HEK293 (cell line): Measurements from ENCODE around the gene MTHFD1L.

Experiments used
- TSHZ1 ChIP-seq: fragments of 450-650 bp; formaldehyde crosslinking; IDR thresholded peaks from 2 replicates; pipeline ENCODE4 v1.5.1; 2016; ENCODE audit warnings: missing biosample characterization, missing genetic modification characterization, borderline replicate concordance
- ZIC2 ChIP-seq: fragments of 450-650 bp; formaldehyde crosslinking; IDR thresholded peaks from 2 replicates; pipeline ENCODE4 v1.5.1; 2016; ENCODE audit warnings: missing biosample characterization, missing genetic modification characterization
- ZNF530 ChIP-seq: fragments of 450-650 bp; formaldehyde crosslinking; IDR thresholded peaks from 2 replicates; pipeline ENCODE4 v1.5.1; 2016; ENCODE audit warnings: low read depth, missing biosample characterization, missing genetic modification characterization
- ZNF776 ChIP-seq: fragments of 450-650 bp; formaldehyde crosslinking; IDR thresholded peaks from 2 replicates; pipeline ENCODE4 v1.5.0; 2017; ENCODE audit warnings: missing biosample characterization, missing genetic modification characterization, borderline replicate concordance
- TF ChIP-seq, protein P1 (sequence below): fragments of 450-650 bp; formaldehyde crosslinking; IDR thresholded peaks from 2 replicates; pipeline ENCODE4 v1.5.1; 2016; ENCODE audit warnings: missing biosample characterization, missing genetic modification characterization
- TF ChIP-seq, protein P2 (sequence below): fragments of 450-650 bp; formaldehyde crosslinking; IDR thresholded peaks from 2 replicates; pipeline ENCODE4 v1.5.1; 2016; ENCODE audit warnings: missing biosample characterization, missing genetic modification characterization

- TF ChIP-seq ZNF776 (tag by site-specific recombination) (no peak), ZNF530 (tag by site-specific recombination) (no peak), ZIC2 (tag by site-specific recombination) (no peak), TSHZ1 (no peak)
- TF ChIP-seq, protein P1, sequence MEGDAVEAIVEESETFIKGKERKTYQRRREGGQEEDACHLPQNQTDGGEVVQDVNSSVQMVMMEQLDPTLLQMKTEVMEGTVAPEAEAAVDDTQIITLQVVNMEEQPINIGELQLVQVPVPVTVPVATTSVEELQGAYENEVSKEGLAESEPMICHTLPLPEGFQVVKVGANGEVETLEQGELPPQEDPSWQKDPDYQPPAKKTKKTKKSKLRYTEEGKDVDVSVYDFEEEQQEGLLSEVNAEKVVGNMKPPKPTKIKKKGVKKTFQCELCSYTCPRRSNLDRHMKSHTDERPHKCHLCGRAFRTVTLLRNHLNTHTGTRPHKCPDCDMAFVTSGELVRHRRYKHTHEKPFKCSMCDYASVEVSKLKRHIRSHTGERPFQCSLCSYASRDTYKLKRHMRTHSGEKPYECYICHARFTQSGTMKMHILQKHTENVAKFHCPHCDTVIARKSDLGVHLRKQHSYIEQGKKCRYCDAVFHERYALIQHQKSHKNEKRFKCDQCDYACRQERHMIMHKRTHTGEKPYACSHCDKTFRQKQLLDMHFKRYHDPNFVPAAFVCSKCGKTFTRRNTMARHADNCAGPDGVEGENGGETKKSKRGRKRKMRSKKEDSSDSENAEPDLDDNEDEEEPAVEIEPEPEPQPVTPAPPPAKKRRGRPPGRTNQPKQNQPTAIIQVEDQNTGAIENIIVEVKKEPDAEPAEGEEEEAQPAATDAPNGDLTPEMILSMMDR (tag by site-specific recombination): no peak
- TF ChIP-seq, protein P2, sequence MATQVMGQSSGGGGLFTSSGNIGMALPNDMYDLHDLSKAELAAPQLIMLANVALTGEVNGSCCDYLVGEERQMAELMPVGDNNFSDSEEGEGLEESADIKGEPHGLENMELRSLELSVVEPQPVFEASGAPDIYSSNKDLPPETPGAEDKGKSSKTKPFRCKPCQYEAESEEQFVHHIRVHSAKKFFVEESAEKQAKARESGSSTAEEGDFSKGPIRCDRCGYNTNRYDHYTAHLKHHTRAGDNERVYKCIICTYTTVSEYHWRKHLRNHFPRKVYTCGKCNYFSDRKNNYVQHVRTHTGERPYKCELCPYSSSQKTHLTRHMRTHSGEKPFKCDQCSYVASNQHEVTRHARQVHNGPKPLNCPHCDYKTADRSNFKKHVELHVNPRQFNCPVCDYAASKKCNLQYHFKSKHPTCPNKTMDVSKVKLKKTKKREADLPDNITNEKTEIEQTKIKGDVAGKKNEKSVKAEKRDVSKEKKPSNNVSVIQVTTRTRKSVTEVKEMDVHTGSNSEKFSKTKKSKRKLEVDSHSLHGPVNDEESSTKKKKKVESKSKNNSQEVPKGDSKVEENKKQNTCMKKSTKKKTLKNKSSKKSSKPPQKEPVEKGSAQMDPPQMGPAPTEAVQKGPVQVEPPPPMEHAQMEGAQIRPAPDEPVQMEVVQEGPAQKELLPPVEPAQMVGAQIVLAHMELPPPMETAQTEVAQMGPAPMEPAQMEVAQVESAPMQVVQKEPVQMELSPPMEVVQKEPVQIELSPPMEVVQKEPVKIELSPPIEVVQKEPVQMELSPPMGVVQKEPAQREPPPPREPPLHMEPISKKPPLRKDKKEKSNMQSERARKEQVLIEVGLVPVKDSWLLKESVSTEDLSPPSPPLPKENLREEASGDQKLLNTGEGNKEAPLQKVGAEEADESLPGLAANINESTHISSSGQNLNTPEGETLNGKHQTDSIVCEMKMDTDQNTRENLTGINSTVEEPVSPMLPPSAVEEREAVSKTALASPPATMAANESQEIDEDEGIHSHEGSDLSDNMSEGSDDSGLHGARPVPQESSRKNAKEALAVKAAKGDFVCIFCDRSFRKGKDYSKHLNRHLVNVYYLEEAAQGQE (tag by site-specific recombination): no peak
Measured at GRCh38 chr6:151088599-151088935, 223.1 kb downstream of the MTHFD1L start.
